Stimulated activated naive CD8-positive, alpha-beta T cell treated with anti-CD3 and anti-CD28 coated beads, Interleukin-15, Interleukin-2, amounts not matched to agents 100 U/mL and 50 U/mL, for 24 hours (primary cell): ENCODE measurements around the gene AGPAT4.

Experiments
- ATAC-seq: fragments of 150-1000 bp; cut with Tn5 transposase; one replicate; pipeline ENCODE4 v1.10.0; 2021
- DNase-seq: peaks from one replicate; pipeline ENCODE4 v3.0.0; 2021

AGPAT4 gene

GRCh38 chr6:161254464-161255253 lies 19.2 kb downstream of the AGPAT4 start:
- DNase-seq (no peak), ATAC-seq (no peak)

DNA sequence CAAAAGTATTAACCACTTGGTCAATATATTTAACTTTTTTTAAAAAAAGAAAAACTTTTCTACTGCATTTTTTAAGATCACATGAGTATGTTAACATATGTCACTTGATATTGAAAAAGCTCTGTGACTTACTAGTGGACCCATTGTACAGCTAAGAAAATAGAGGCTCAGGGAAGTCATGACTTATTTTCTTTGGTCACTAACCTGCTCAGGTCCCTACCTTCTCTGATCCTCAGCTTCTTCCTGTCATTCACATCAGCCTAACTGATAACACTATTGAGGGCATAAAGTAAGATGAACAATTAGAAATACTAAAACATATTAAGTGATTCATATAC lies 19.8 kb downstream of the AGPAT4 start:
- DNase-seq (no peak), ATAC-seq (no peak)

- no peak for ATAC-seq
Observed at GRCh38 chr6:161251345-161251744, 22.5 kb downstream of the AGPAT4 start.

GRCh38 chr6:161249327-161249726 lies 24.5 kb downstream of the AGPAT4 start:
- DNase-seq: no peak
- no peak for ATAC-seq

More at GRCh38 chr6:161251345-161251744, 22.5 kb downstream of the AGPAT4 start:
- no peak for DNase-seq

DNA sequence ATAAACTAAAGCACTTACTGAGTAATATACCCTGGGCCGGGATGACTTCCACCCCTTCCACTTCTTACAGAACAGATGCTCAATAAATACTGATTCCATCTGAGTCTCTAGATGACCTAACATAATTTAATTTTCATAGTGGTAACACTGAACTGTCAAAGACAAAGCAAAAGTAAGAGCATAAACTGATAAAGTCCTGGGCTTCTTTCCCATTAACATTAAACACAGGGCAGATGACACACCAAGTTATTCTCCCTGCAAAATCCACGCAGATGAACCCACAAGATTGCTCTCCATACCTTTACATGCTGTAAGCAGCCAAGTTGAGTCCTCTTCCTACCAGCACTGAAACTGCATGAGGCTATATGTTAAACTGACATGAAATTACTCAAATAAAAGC lies 27.1 kb downstream of the AGPAT4 start:
- DNase-seq (no peak), ATAC-seq (no peak)

- ATAC-seq: no peak
Observed at GRCh38 chr6:161245363-161245762, 28.5 kb downstream of the AGPAT4 start.

DNA sequence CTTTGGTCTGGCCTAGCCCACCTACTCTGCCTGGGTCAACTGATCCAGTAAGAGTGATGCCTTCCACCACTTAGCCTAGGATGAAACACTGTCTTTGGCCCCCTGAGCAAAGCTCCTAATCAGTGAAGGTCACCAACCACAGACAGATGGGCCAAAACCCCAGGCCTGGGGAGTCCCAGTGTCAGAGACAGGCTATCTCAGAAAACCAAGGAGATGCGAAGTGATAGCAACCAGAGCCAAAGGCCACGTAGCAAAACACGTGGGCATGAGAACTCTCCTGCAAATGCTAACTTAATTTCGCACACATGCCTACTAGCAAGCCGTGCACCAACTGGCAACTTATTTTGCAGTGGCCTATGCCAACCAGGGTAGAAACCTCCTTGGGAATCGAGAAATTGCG lies 29.1 kb downstream of the AGPAT4 start:
- DNase-seq (no peak), ATAC-seq (no peak)

More at GRCh38 chr6:161245363-161245762, 28.5 kb downstream of the AGPAT4 start:
- no peak for DNase-seq

DNA sequence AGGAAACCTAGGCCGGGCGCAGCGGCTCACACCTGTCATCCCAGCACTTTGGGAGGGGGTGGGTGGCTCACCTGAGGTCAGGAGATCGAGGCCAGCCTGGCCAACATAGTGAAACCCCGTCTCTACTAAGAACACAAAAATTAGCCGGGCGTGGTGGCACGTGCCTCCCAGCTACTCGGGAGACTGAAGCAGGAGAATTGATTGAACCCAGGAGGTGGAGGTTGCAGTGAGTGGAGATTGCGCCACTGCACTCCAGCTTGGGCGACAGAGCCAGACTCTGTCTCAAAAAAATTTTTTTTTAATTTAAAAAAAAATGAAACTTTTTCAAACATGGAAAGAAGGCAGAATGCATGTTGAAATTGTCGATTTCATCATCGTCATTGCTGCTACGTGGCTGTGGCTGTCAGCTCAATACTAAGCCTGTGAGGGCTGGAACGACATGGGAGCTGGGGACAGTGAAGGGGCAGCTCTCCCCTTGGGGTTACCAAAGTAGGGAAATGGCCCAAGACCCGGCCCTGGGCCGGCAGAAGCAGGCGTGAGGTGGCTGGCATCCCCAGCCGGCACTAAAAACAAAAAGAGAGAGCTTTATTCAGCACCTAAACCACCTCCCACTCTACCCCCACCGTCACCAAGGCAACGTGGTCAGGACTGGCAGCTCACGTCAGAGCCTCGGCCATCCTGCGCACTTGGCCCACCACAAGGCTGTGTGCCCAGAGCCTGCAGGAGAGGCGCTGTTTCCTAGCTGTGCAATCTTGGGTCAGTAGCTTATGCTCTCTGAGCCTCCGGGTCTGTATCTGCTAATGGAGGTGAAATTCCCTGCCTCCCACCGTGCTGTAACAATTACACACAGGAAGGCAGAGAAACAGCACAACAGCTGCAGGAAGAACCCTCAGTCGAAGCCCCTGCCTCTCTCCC lies 30.8 kb downstream of the AGPAT4 start:
- peak; percentile 82 for ATAC-seq
- DNase-seq: peak; percentile 48

DNA sequence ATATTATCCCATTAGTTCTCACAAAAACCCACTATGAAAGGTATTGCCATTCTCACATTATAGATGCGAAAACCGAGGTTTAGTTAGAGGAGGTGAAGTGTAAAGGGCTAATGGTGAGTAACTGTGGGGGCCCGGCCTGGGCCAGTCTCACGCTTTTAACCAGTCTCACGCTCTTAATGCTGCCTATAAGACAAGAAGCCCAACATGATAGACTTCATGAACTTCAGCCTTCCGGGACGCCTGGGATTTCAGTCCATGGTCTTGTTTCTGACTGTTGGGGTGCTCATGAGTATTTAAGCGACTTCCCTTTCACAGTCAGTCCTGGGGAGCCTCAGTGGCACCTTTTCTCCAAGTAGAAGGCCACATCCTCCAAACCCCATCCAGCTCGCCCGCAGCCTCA lies 31.7 kb downstream of the AGPAT4 start:
- ATAC-seq (peak; percentile 12), DNase-seq (no peak)

GRCh38 chr6:161239001-161239400 lies 34.9 kb downstream of the AGPAT4 start:
- no peak for ATAC-seq
- no peak for DNase-seq

DNA sequence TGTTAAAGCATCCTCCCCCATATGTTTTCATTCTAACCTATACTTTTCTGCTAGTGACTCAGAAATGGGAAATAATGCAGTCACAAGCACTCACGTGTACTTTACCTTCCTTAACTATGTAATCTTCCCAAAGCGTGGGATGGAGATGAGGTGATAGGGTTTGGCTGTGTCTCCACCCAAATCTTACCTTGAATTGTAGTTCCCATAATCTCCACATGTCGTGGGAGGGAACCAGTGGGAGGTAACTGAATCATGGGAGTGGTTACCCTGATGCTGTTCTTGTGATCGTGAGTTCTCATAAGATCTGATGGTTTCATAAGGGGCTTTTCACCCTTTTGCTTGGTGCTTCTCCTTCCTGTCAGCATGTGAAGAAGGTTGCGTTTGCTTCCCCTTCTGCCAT lies 35.4 kb downstream of the AGPAT4 start:
- DNase-seq: no peak
- no peak for ATAC-seq

GRCh38 chr6:161238081-161238480 lies 35.8 kb downstream of the AGPAT4 start:
- DNase-seq (no peak), ATAC-seq (no peak)

- ATAC-seq: no peak
- DNase-seq: no peak
Observed at GRCh38 chr6:161237176-161237575, 36.7 kb downstream of the AGPAT4 start.

GRCh38 chr6:161235776-161236633 lies 37.9 kb downstream of the AGPAT4 start:
- no peak for DNase-seq
- no peak for ATAC-seq

- ATAC-seq (no peak), DNase-seq (no peak)
Observed at GRCh38 chr6:161233986-161234661, 39.7 kb downstream of the AGPAT4 start.

- ATAC-seq (no peak), DNase-seq (no peak)
Observed at GRCh38 chr6:161232467-161232866, 41.4 kb downstream of the AGPAT4 start.

DNA sequence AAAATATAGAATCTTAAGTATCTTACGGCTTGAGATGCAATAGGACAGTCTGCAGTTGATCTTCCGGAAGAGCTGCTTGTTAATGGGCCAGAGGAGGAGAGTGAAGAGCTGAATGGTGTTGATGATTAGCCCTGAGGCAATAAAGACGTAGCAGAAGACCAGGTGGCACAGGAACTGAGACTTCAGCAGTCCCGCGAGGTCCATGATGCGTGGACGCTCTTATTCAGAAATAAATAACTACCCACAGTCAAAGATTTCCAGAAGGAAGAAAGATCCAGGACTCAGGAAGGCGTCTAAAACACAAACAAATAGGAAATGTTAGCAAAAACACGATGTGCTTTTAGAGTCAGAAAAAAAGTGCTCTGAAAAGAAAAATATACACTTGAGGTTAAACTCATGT lies 41.9 kb downstream of the AGPAT4 start:
- ATAC-seq (no peak), DNase-seq (no peak)

GRCh38 chr6:161230339-161230738 lies 43.5 kb downstream of the AGPAT4 start:
- ATAC-seq: no peak
- no peak for DNase-seq

GRCh38 chr6:161228921-161229591 lies 44.8 kb downstream of the AGPAT4 start:
- peak; percentile 69 for ATAC-seq
- DNase-seq: no peak

- DNase-seq (no peak), ATAC-seq (no peak)
Observed at GRCh38 chr6:161228096-161228495, 45.8 kb downstream of the AGPAT4 start.
